BJ (cell line): ENCODE measurements around the gene LRRIQ3. TPM values are rescaled to one million over a fixed set of nuclear protein-coding genes. Genes with fewer than 3 reads are reported as not detected.
A peak's percentile ranks its signal among the peaks of the same experiment; 100 is the strongest.

Source experiments
- CTCF ChIA-PET: fragments of 350-600 bp; formaldehyde crosslinking; extraction: SDS; loops from one replicate; lab custom pipeline; 2021; ENCODE audit warnings: antibody characterized with exemption, inconsistent platforms; lab: Yijun Ruan, JAX
- POLR2A ChIA-PET: fragments of 300-600 bp; sonication (Branson Sonifier 250); formaldehyde crosslinking; extraction: SDS; loops from one replicate; lab custom pipeline; 2021; ENCODE audit warnings: antibody characterized with exemption; lab: Charles Lee
- DNase-seq: peaks from one replicate; pipeline ENCODE4 v3.0.0-alpha.2; 2011; ENCODE audit warnings: low read depth
- H3K27me3 ChIP-seq: 2 replicates; pipeline ENCODE4 v1.6.0; 2011; ENCODE audit warnings: low read length; ENCODE audit not compliant: control insufficient read depth, insufficient read depth
- H3K36me3 ChIP-seq: 2 replicates; pipeline ENCODE4 v1.5.1; 2011; ENCODE audit warnings: low read length; ENCODE audit not compliant: control insufficient read depth, insufficient read depth
- H3K4me3 ChIP-seq: 2 replicates; pipeline ENCODE4 v1.5.1; 2011; ENCODE audit warnings: low read depth, mild to moderate bottlenecking, control low read depth, low read length
- CTCF ChIP-seq: IDR thresholded peaks from 2 replicates; pipeline ENCODE4 v1.5.1; 2011; ENCODE audit warnings: low read depth, mild to moderate bottlenecking, control low read depth, inconsistent platforms, low read length, moderate library complexity; ENCODE audit not compliant: insufficient read depth
- polyA plus RNA-seq: library from polyadenylated mRNA; depleted of rRNA; stranded (reverse); fragments of >200 nt; gene quantifications from 2 replicates; pipeline ENCODE4 v1.2.3, GENCODE V29; 2011

The LRRIQ3 gene
- polyA plus RNA-seq, 1 experiment, result 0.20 TPM

GRCh38 chr1:74215229-74215628, 17.3 kb upstream of the LRRIQ3 start:
- ChIA-PET POLR2A (no interaction called here), CTCF (no interaction called here)
- no peak for TF ChIP-seq CTCF
- H3K27me3 ChIP-seq, result no peaks in the 10 kb centered on the region
- no peak overlapping the region for H3K4me3 ChIP-seq
- H3K36me3 ChIP-seq, result no peaks in the 10 kb centered on the region
- DNase-seq, result no peak

GRCh38 chr1:74205266-74205665, 7.3 kb upstream of the LRRIQ3 start:
- DNase-seq, result no peak
- POLR2A ChIA-PET, result no interaction called here
- TF ChIP-seq CTCF, result no peak

DNA sequence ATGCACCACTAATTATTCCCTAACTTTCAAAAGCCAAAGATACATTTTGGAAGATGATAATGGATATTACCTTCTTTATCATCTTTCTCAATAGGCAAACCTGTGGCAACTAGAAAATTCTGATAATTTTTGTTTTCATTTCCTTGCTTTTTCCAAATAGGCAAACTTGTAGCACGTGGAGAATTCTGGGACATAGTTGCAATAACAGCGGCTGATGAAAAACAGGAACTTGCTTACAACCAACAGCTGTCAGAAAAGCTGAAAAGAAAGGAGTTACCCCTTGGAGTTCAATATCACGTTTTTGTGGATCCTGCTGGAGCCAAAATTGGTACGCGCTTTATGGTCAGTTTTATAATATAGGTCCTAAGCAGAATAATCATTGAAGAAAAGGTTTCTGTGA, 1.5 kb upstream of the LRRIQ3 start:
- CTCF ChIA-PET, result no interaction called here
- H3K4me3 ChIP-seq, result no peak overlapping the region
- POLR2A ChIA-PET, result no interaction called here
- H3K27me3 ChIP-seq, result no peaks in the 10 kb centered on the region
- no peaks in the 10 kb centered on the region for H3K36me3 ChIP-seq
- DNase-seq, result no peak
- no peak for TF ChIP-seq CTCF

More at GRCh38 chr1:74205266-74205665, 7.3 kb upstream of the LRRIQ3 start:
- Histone ChIP-seq H3K4me3 (no peak overlapping the region), H3K27me3 (no peaks in the 10 kb centered on the region), H3K36me3 (no peaks in the 10 kb centered on the region)
- CTCF ChIA-PET, result interaction anchor here (1.1 kb wide), 1 partner anchor 13 kb away, joined by 3 read pairs; no protein-coding TSS in a partner anchor

- Histone ChIP-seq H3K36me3 (no peaks in the 10 kb centered on the region), H3K4me3 (peak overlapping the region; percentile 68), H3K27me3 (no peaks in the 10 kb centered on the region)
- TF ChIP-seq CTCF, result no peak
- ChIA-PET POLR2A (no interaction called here), CTCF (no interaction called here)
- DNase-seq, result no peak
These were observed 721 bp downstream of the LRRIQ3 start for GRCh38 chr1:74197255-74197654.

DNA sequence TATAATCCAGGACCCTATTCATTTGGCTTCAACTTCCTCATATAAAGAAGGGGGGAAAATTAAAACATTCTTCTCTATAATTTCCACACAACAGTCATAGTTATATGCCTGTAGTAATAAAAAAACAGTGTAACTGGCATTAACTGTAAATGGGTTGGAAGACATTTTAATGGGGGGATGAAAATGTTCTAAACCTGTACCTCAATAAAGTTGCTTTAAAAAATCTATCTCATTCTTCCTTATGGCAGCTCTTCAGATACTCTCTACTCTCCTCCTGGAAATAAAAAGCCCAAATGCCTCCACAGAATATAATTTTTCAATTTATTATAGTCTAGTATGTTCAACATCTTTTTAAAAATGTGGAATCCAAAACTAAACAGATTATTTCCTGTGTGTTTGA, 2.6 kb downstream of the LRRIQ3 start:
- no peak for TF ChIP-seq CTCF
- CTCF ChIA-PET, result no interaction called here
- DNase-seq, result no peak
- Histone ChIP-seq H3K27me3 (no peaks in the 10 kb centered on the region), H3K36me3 (no peaks in the 10 kb centered on the region), H3K4me3 (no peak overlapping the region)
- POLR2A ChIA-PET, result no interaction called here
